HCT116 (cell line): ENCODE results near the gene CTSH. TPM values are rescaled to one million over a fixed set of nuclear protein-coding genes. Genes with fewer than 3 reads are reported as not detected.

Source experiments
- ATAC-seq: fragments of 200-7000 bp; cut with Tn5 transposase; 2 replicates; pipeline ENCODE4 v1.9.1; 2020; ENCODE audit warnings: mild to moderate bottlenecking, moderate library complexity
- BruUV-seq: library from RNA; stranded (reverse); fragments of 400-500 nt; replicated peaks from 2 replicates; lab custom pipeline; 2021; lab: Mats Ljungman, UMichigan
- CTCF ChIA-PET: fragments of 300-600 bp; sonication (Branson Sonifier 250); formaldehyde crosslinking; loops from one replicate; lab custom pipeline; 2021; ENCODE audit warnings: antibody characterized with exemption; lab: Charles Lee
- POLR2A ChIA-PET: fragments of 300-600, 350-600 bp; sonication (Branson Sonifier 250); formaldehyde crosslinking; loops from one replicate; lab custom pipeline; 2021; ENCODE audit warnings: antibody characterized with exemption; lab: Charles Lee
- RAD21 ChIA-PET, 2 experiments: fragments of 300-600 bp; sonication (Branson Sonifier 250); formaldehyde crosslinking; loops; one replicate each; lab custom pipeline; 2023; ENCODE audit warnings: low total read pairs in 2 of 2; ENCODE audit not compliant: uncharacterized antibody in 2 of 2, unreplicated experiment in 2 of 2, low non-redundant PET in 1 of 2; lab: Charles Lee
- DNase-seq: peaks from one replicate; pipeline ENCODE4 v3.0.0-alpha.2; 2010; ENCODE audit warnings: low read depth, low spot score
- H2AFZ ChIP-seq: fragments of 200-600 bp; shearing (Covaris generic), sonication (generic); 2 replicates; pipeline ENCODE4 v1.6.1; 2017; ENCODE audit warnings: low read depth, mixed run types, mixed read lengths, antibody characterized with exemption, low read length; ENCODE audit not compliant: poor library complexity, severe bottlenecking
- H3K27ac ChIP-seq: 2 replicates; pipeline ENCODE4 v1.5.1; 2012; ENCODE audit warnings: low read depth, low read length
- H3K27me3 ChIP-seq: fragments of 200-600 bp; sonication (generic); 2 replicates; pipeline ENCODE4 v1.6.1; 2016; ENCODE audit warnings: mixed run types, low read length, mixed read lengths; ENCODE audit not compliant: insufficient read depth
- H3K36me3 ChIP-seq, 2 experiments: fragments of 200-500 bp in 1 of 2; fragments of 200-600 bp in 1 of 2; sonication (Bioruptor generic) in 1 of 2; sonication (generic) in 1 of 2; 2 replicates each; pipeline versions ENCODE4 v1.5.1 to v1.6.1; 2014 to 2016; ENCODE audit warnings: low read length in 2 of 2, inconsistent platforms in 1 of 2, mixed read lengths in 1 of 2, mixed run types in 1 of 2; ENCODE audit not compliant: insufficient read depth in 2 of 2, control insufficient read depth in 1 of 2
- H3K4me1 ChIP-seq, 2 experiments: fragments of 200-600 bp in 1 of 2; sonication (generic) in 1 of 2; 2 replicates each; pipeline versions ENCODE4 v1.5.1 to v1.6.1; 2012 to 2017; ENCODE audit warnings: low read length in 2 of 2, inconsistent platforms in 1 of 2, mild to moderate bottlenecking in 1 of 2, mixed read lengths in 1 of 2, mixed run types in 1 of 2, moderate library complexity in 1 of 2; ENCODE audit not compliant: insufficient read depth in 2 of 2, control insufficient read depth in 1 of 2
- H3K4me2 ChIP-seq: fragments of 200-600 bp; sonication (generic); 2 replicates; pipeline ENCODE4 v1.6.1; 2017; ENCODE audit warnings: mixed run types, low read length, mixed read lengths
- H3K4me3 ChIP-seq, 2 experiments: fragments of 200-600 bp in 1 of 2; sonication (generic) in 1 of 2; replicated peaks in 1 of 2; 2 replicates each; pipeline ENCODE4 v1.5.1; 2011 to 2016; ENCODE audit warnings: low read length in 2 of 2, control low read depth in 1 of 2, low read depth in 1 of 2, mild to moderate bottlenecking in 1 of 2, mixed read lengths in 1 of 2, mixed run types in 1 of 2
- H3K79me2 ChIP-seq: fragments of 200-600 bp; sonication (generic); 2 replicates; pipeline ENCODE4 v1.6.1; 2017; ENCODE audit warnings: mild to moderate bottlenecking, mixed run types, low read length, moderate library complexity, mixed read lengths; ENCODE audit not compliant: insufficient read depth
- H3K9ac ChIP-seq: fragments of 200-600 bp; sonication (generic); 2 replicates; pipeline ENCODE4 v1.6.1; 2016; ENCODE audit warnings: low read length, mixed read lengths
- H3K9me2 ChIP-seq: fragments of 200-600 bp; sonication (generic), shearing (Covaris generic); 2 replicates; pipeline ENCODE4 v1.6.1; 2017; ENCODE audit warnings: mixed run types, mild to moderate bottlenecking, moderate library complexity; ENCODE audit not compliant: insufficient read depth
- H3K9me3 ChIP-seq, 2 experiments: fragments of 200-500 bp in 1 of 2; fragments of 200-600 bp in 1 of 2; sonication (Bioruptor generic) in 1 of 2; sonication (generic) in 1 of 2; 2 replicates each; pipeline ENCODE4 v1.6.1; 2014 to 2017; ENCODE audit warnings: low read length in 2 of 2, mixed read lengths in 2 of 2, inconsistent platforms in 1 of 2, low read depth in 1 of 2, mild to moderate bottlenecking in 1 of 2, mixed run types in 1 of 2, moderate library complexity in 1 of 2; ENCODE audit not compliant: control insufficient read depth in 1 of 2, insufficient read depth in 1 of 2
- H4K20me1 ChIP-seq: fragments of 200-600 bp; sonication (generic), shearing (Covaris generic); 2 replicates; pipeline ENCODE4 v1.6.1; 2017; ENCODE audit warnings: mixed run types, mild to moderate bottlenecking, moderate library complexity; ENCODE audit not compliant: insufficient read depth
- ATF3 ChIP-seq: IDR thresholded peaks from 2 replicates; pipeline ENCODE4 v1.6.1; 2012
- CBX3 ChIP-seq: IDR thresholded peaks from 2 replicates; pipeline ENCODE4 v1.6.1; 2012; ENCODE audit warnings: low read depth
- EZH2 ChIP-seq: fragments of 200-600 bp; sonication (generic); IDR thresholded peaks from 2 replicates; pipeline ENCODE4 v1.6.1; 2017; ENCODE audit warnings: antibody characterized with exemption, mixed run types
- POLR2AphosphoS5 ChIP-seq: IDR thresholded peaks from 2 replicates; pipeline ENCODE4 v1.6.1; 2011; ENCODE audit warnings: mild to moderate bottlenecking, low read depth, low read length, moderate library complexity
- RAD21 ChIP-seq: IDR thresholded peaks from 2 replicates; pipeline ENCODE4 v1.6.1; 2012; ENCODE audit warnings: low read depth, mild to moderate bottlenecking
- REST ChIP-seq: IDR thresholded peaks from 2 replicates; pipeline ENCODE4 v1.6.1; 2012; ENCODE audit warnings: low read depth
- SP1 ChIP-seq: IDR thresholded peaks from 2 replicates; pipeline ENCODE4 v1.6.1; 2012; ENCODE audit warnings: low read depth
- SRF ChIP-seq: IDR thresholded peaks from 2 replicates; pipeline ENCODE4 v1.6.1; 2012; ENCODE audit warnings: low read depth
- TCF7L2 ChIP-seq: IDR thresholded peaks from 2 replicates; pipeline ENCODE4 v1.7.0; 2011; ENCODE audit warnings: borderline replicate concordance, inconsistent platforms; ENCODE audit not compliant: insufficient read depth, insufficient read length; ENCODE audit errors: extremely low read depth
- YY1 ChIP-seq: IDR thresholded peaks from 2 replicates; pipeline ENCODE4 v1.6.1; 2011; ENCODE audit warnings: low read length, low read depth, moderate library complexity, mild to moderate bottlenecking; ENCODE audit not compliant: insufficient replicate concordance; ENCODE audit errors: extremely low read depth
- ZBTB33 ChIP-seq: IDR thresholded peaks from 2 replicates; pipeline ENCODE4 v1.6.1; 2011; ENCODE audit warnings: mild to moderate bottlenecking, low read length, moderate library complexity; ENCODE audit not compliant: insufficient replicate concordance; ENCODE audit errors: extremely low read depth
- intact Hi-C: fragments of 100-400 bp; cut with micrococcal nuclease; formaldehyde crosslinking; loops from 2 replicates; pipeline ENCODE4 v1.10.0; 2022
- total RNA-seq: library from RNA; stranded (reverse); gene quantifications from one replicate; pipeline ENCODE4 v1.2.1, GENCODE V29; 2021; ENCODE audit not compliant: unreplicated experiment

Gene CTSH
- total RNA-seq, 1 experiment from 2014 or later = 37.5 TPM

GRCh38 chr15:78921517-78921916 is 23.3 kb downstream of the CTSH start (continued):
- TF ChIP-seq POLR2AphosphoS5 = no peak

- intact Hi-C loops = no loop called here
- Histone ChIP-seq H3K4me3 (no peak overlapping the region), H3K9me3 (no peaks in the 10 kb centered on the region), H3K79me2 (peaks cover 4% of the 10 kb centered on the region; the same call in 1 of the 2 replicates), H3K4me2 (no peak overlapping the region), H4K20me1 (no peaks in the 10 kb centered on the region), H3K9me2 (no peaks in the 10 kb centered on the region), H2AFZ (no peak overlapping the region), H3K36me3 (peaks cover 5 to 31% of the 10 kb centered on the region in 2 experiments), H3K9ac (no peak overlapping the region), H3K27ac (no peak overlapping the region), H3K4me1 (no peaks in the 10 kb centered on the region), H3K27me3 (no peaks in the 10 kb centered on the region)
- no peak for TF ChIP-seq EZH2
- RAD21 ChIA-PET = no interaction called here
- no TSS peak for BruUV-seq
- POLR2A ChIA-PET = no interaction called here
- CTCF ChIA-PET = no interaction called here
- ATAC-seq = no peak
- no peak for DNase-seq
Observed at GRCh38 chr15:78917888-78918287, 27.0 kb downstream of the CTSH start.

- no peaks in the 10 kb centered on the region for H3K27me3 ChIP-seq
- RAD21 ChIA-PET = no interaction called here
- no peak overlapping the region for H3K9ac ChIP-seq
- no peak overlapping the region for H3K4me2 ChIP-seq
- CTCF ChIA-PET = interaction anchor here (1.0 to 1.3 kb wide), 3 partner anchors 63 to 112 kb away, joined by 4 to 5 read pairs (median 4); no protein-coding TSS in a partner anchor
- BruUV-seq = no TSS peak
- no peak overlapping the region for H3K27ac ChIP-seq
- ATAC-seq = no peak
- no peak overlapping the region for H3K4me3 ChIP-seq
- H4K20me1 ChIP-seq = no peaks in the 10 kb centered on the region; the same call in 1 of the 2 replicates
- H3K4me1 ChIP-seq = no peaks in the 10 kb centered on the region
- no peaks in the 10 kb centered on the region for H3K9me2 ChIP-seq
- TF ChIP-seq ATF3 = no peak
- no peak for TF ChIP-seq REST
- TF ChIP-seq YY1 = no peak
- TF ChIP-seq SP1 = no peak
- TF ChIP-seq SRF = no peak
- TF ChIP-seq ZBTB33 = no peak
- TF ChIP-seq POLR2AphosphoS5 = no peak
- no peak for TF ChIP-seq RAD21
- TF ChIP-seq TCF7L2 = no peak
- TF ChIP-seq CBX3 = no peak
- intact Hi-C loops = no loop called here
- DNase-seq = no peak
- H2AFZ ChIP-seq = no peak overlapping the region
- peaks cover 15 to 22% of the 10 kb centered on the region in 2 experiments for H3K36me3 ChIP-seq
- peaks cover 18% of the 10 kb centered on the region; the same call in 1 of the 2 replicates for H3K79me2 ChIP-seq
- POLR2A ChIA-PET = no interaction called here
- no peaks in the 10 kb centered on the region for H3K9me3 ChIP-seq
Observed at GRCh38 chr15:78916088-78916487, 28.8 kb downstream of the CTSH start.
